GM12878 (cell line): ENCODE measurements around the gene ELK4. TPM values are rescaled to one million over a fixed set of nuclear protein-coding genes. Genes with fewer than 3 reads are reported as not detected.

Source experiments
- ATAC-seq: fragments of 200-7000 bp; cut with Tn5 transposase; 3 replicates; pipeline ENCODE4 v1.9.1; 2020; ENCODE audit warnings: mild to moderate bottlenecking, moderate library complexity
- BruUV-seq: library from RNA; stranded (reverse); fragments of 400-500 nt; replicated peaks from 2 replicates; lab custom pipeline; 2021; lab: Mats Ljungman, UMichigan
- CTCF ChIA-PET: fragments of 300-600 bp; sonication (Branson Sonifier 250); formaldehyde crosslinking; extraction: SDS; loops from one replicate; lab custom pipeline; 2021; ENCODE audit warnings: inconsistent platforms; lab: Yijun Ruan, JAX
- POLR2A ChIA-PET: fragments of 350-600 bp; formaldehyde crosslinking; extraction: SDS; loops from one replicate; lab custom pipeline; 2021; ENCODE audit warnings: inconsistent platforms; lab: Charles Lee
- RAD21 ChIA-PET: fragments of 300-600 bp; sonication (Branson Sonifier 250); formaldehyde crosslinking; loops from one replicate; lab custom pipeline; 2023; ENCODE audit warnings: antibody characterized with exemption; ENCODE audit not compliant: unreplicated experiment; lab: Charles Lee
- SMC1A ChIA-PET: fragments of 300-600 bp; sonication (Branson Sonifier 250); formaldehyde crosslinking; loops from one replicate; lab custom pipeline; 2023; ENCODE audit not compliant: unreplicated experiment, uncharacterized antibody; lab: Charles Lee
- DNase-seq: peaks from one replicate; pipeline ENCODE4 v3.0.0-alpha.2; 2011; ENCODE audit warnings: low read depth, low spot score
- FAIRE-seq: peaks from 3 replicates; lab custom pipeline; 2011; peaks lifted over from hg19 to GRCh38; lab: Jason Lieb, UNC
- H2AFZ ChIP-seq: 2 replicates; pipeline ENCODE4 v1.6.0; 2011; ENCODE audit warnings: low read depth, low read length, control low read depth; ENCODE audit not compliant: control insufficient read depth
- H3K27ac ChIP-seq: 2 replicates; pipeline ENCODE4 v1.5.1; 2011; ENCODE audit warnings: control low read depth; ENCODE audit not compliant: control insufficient read depth, insufficient read depth
- H3K27me3 ChIP-seq, 2 experiments: replicated peaks in 1 of 2; 2 replicates each; pipeline versions ENCODE4 v1.6.0 to v1.6.1; 2011; ENCODE audit warnings: low read length in 1 of 2; ENCODE audit not compliant: control insufficient read depth in 2 of 2, insufficient read depth in 2 of 2
- H3K36me3 ChIP-seq, 2 experiments: 2 replicates each; pipeline ENCODE4 v1.5.1; 2011; ENCODE audit warnings: low read length in 1 of 2; ENCODE audit not compliant: control insufficient read depth in 2 of 2, insufficient read depth in 2 of 2
- H3K4me1 ChIP-seq: 2 replicates; pipeline ENCODE4 v1.6.1; 2011; ENCODE audit warnings: mild to moderate bottlenecking, low read length, moderate library complexity, mixed read lengths; ENCODE audit not compliant: control insufficient read depth, insufficient read depth
- H3K4me2 ChIP-seq: 2 replicates; pipeline ENCODE4 v1.6.0; 2011; ENCODE audit warnings: control low read depth; ENCODE audit not compliant: control insufficient read depth, insufficient read depth
- H3K4me3 ChIP-seq: fragments of 200-600 bp; sonication (generic); 2 replicates; pipeline ENCODE4 v1.5.1; 2016
- H3K79me2 ChIP-seq: 2 replicates; pipeline ENCODE4 v1.6.0; 2011; ENCODE audit warnings: low read length; ENCODE audit not compliant: control insufficient read depth, insufficient read depth
- H3K9ac ChIP-seq: 2 replicates; pipeline ENCODE4 v1.8.0; 2011; ENCODE audit warnings: low read length, control low read depth, mixed read lengths; ENCODE audit not compliant: control insufficient read depth, insufficient read depth
- H3K9me3 ChIP-seq: replicated peaks from 3 replicates; pipeline ENCODE4 v1.5.1; 2011; ENCODE audit warnings: mild to moderate bottlenecking, low read length; ENCODE audit not compliant: control insufficient read depth, insufficient read depth
- H4K20me1 ChIP-seq: 2 replicates; pipeline ENCODE4 v1.6.0; 2011; ENCODE audit not compliant: control insufficient read depth, insufficient read depth
- IRF5 ChIP-seq: fragments of 450-650 bp; IDR thresholded peaks from 2 replicates; pipeline ENCODE4 v1.6.1; 2017; ENCODE audit warnings: borderline replicate concordance
- PKNOX1 ChIP-seq: fragments of 450-650 bp; IDR thresholded peaks from 2 replicates; pipeline ENCODE4 v1.6.1; 2016; ENCODE audit warnings: mild to moderate bottlenecking
- RUNX3 ChIP-seq: IDR thresholded peaks from 2 replicates; pipeline ENCODE4 v1.6.1; 2012; ENCODE audit warnings: low read length, inconsistent platforms
- WGBS: methylation state at CpG from one replicate; pipeline ENCODE4 v1.1.6; 2016; ENCODE audit warnings: low lambda C conversion rate; ENCODE audit not compliant: insufficient replicate concordance, insufficient coverage; ENCODE audit errors: missing lambda C conversion rate; 5-methylcytosine and 5-hydroxymethylcytosine counted together
- in situ Hi-C: fragments of 300-500 bp; cut with MboI; formaldehyde crosslinking; loops from 9 replicates; pipeline ENCODE4 v1.14.3; 2018; ENCODE audit warnings: mixed read lengths
- intact Hi-C: fragments of 100-400 bp; cut with micrococcal nuclease; formaldehyde crosslinking; loops from one replicate; pipeline ENCODE4 v1.14.2; 2022; ENCODE audit not compliant: unreplicated experiment
- polyA plus RNA-seq, 11 experiments: library from polyadenylated mRNA; depleted of rRNA in 4 of 11; unstranded in 6 of 11; stranded (reverse) in 5 of 11; fragments of >200 nt; fragmentation: Nextera tagmentation in 4 of 11; fragmentation: Illumina TruSeq in 1 of 11; extraction: Ambion mirVana in 4 of 11; extraction: Trizol in 1 of 11; gene quantifications; 1 replicate in 1 of 11; 2 replicates in 10 of 11; pipeline versions ENCODE4 v1.2.1 to v1.2.3, GENCODE V29; 2011 to 2016; ENCODE audit warnings: inconsistent platforms in 2 of 11, missing spikeins in 2 of 11, low read depth in 1 of 11
- total RNA-seq, 4 experiments: library from RNA; depleted of rRNA in 3 of 4; stranded (reverse); fragments of >200 nt in 3 of 4; fragmentation: Illumina TruSeq in 1 of 4; extraction: Trizol in 1 of 4; gene quantifications; 2 replicates each; pipeline versions ENCODE4 v1.2.1 to v1.2.3, GENCODE V29; 2013 to 2021

Gene ELK4
- total and polyA plus RNA-seq, 10 of the 15 experiments (the other 5 are each of a cell fraction or from before 2014, with no cell fraction given): 5.2 to 71.5 (median 18.5) TPM

- ChIA-PET SMC1A (interaction anchor here (0.8 to 26.7 kb wide), 11 partner anchors 10 to 300 kb away, joined by 3 to 1008 read pairs (median 6); no protein-coding TSS in a partner anchor), CTCF (interaction anchor here (0.6 to 31.9 kb wide), 12 partner anchors 10 to 342 kb away, joined by 3 to 1339 read pairs (median 5); no protein-coding TSS in a partner anchor), RAD21 (interaction anchor here (0.7 to 6.7 kb wide), 10 partner anchors 8 to 300 kb away, joined by 3 to 36 read pairs (median 6); no protein-coding TSS in a partner anchor), POLR2A (interaction anchor here (0.6 to 5.0 kb wide), 6 partner anchors 8 to 40 kb away, joined by 3 to 24 read pairs (median 4); no protein-coding TSS in a partner anchor)
- Histone ChIP-seq H3K27ac (no peak overlapping the region), H4K20me1 (peaks cover 10% of the 10 kb centered on the region; the same call in 1 of the 2 replicates), H3K4me2 (no peak overlapping the region), H3K9me3 (no peaks in the 10 kb centered on the region), H3K4me1 (peaks cover 18% of the 10 kb centered on the region), H3K36me3 (no peaks in the 10 kb centered on the region), H2AFZ (no peak overlapping the region), H3K4me3 (no peak overlapping the region), H3K79me2 (no peaks in the 10 kb centered on the region), H3K9ac (no peak overlapping the region), H3K27me3 (0 out of 4 replicates have a peak, but pooled peaks cover 0 to 4% of the 10 kb centered on the region in 2 experiments)
- DNase-seq (no peak), ATAC-seq (no peak), FAIRE-seq (no peak)
- in situ Hi-C loops (no loop called here), intact Hi-C loops (no loop called here)
- TF ChIP-seq PKNOX1 (0 out of 2 replicates have a peak, but pooled peaks have one; percentile 6), IRF5 (no peak), RUNX3 (peak; percentile 7; the same call in 1 of the 2 replicates)
- BruUV-seq: no TSS peak
- 63% methylated on average over 5 of the region's 5 CpGs for WGBS
These were observed 45.4 kb upstream of the ELK4 start for GRCh38 chr1:205677167-205677566.
